AG04450 (cell line): ENCODE data around the gene PCYT1B. TPM values are rescaled to one million over a fixed set of nuclear protein-coding genes. Genes with fewer than 3 reads are reported as not detected.
"Not testable (repeated sequence)": the region's sequence is repeated elsewhere in the genome, so short reads cannot be mapped to it uniquely, and the experiment has no call there.

Experiments used
- CTCF ChIA-PET: fragments of 300-600, 350-600 bp; formaldehyde crosslinking; extraction: SDS; loops from one replicate; lab custom pipeline; 2022; ENCODE audit warnings: antibody characterized with exemption, inconsistent platforms; lab: Charles Lee
- POLR2A ChIA-PET: fragments of 350-600 bp; formaldehyde crosslinking; extraction: SDS; loops from one replicate; lab custom pipeline; 2021; ENCODE audit warnings: antibody characterized with exemption, inconsistent platforms; lab: Yijun Ruan, JAX
- DNase-seq: peaks from one replicate; pipeline ENCODE4 v3.0.0-alpha.2; 2011; ENCODE audit warnings: low read depth, low spot score
- H3K27ac ChIP-seq: one replicate; pipeline ENCODE4 v1.5.1; 2012; ENCODE audit warnings: low read depth, low read length, control low read depth
- H3K27me3 ChIP-seq: one replicate; pipeline ENCODE4 v1.6.0; 2012; ENCODE audit warnings: low read length; ENCODE audit not compliant: control insufficient read depth, insufficient read depth
- H3K4me3 ChIP-seq: 2 replicates; pipeline ENCODE4 v1.5.1; 2011; ENCODE audit warnings: mild to moderate bottlenecking, low read depth, low read length, control low read depth
- H3K9me3 ChIP-seq: 2 replicates; pipeline ENCODE4 v1.5.1; 2012; ENCODE audit warnings: low read length; ENCODE audit not compliant: control insufficient read depth, insufficient read depth
- polyA plus RNA-seq: library from polyadenylated mRNA; depleted of rRNA; stranded (reverse); fragments of >200 nt; gene quantifications from 2 replicates; pipeline ENCODE4 v1.2.3, GENCODE V29; 2011
- TF ChIP-seq, protein P1 (sequence below): IDR thresholded peaks from 2 replicates; pipeline ENCODE4 v1.5.1; 2011; ENCODE audit warnings: low read depth, low read length, control low read depth, inconsistent platforms

Gene PCYT1B
- polyA plus RNA-seq, 1 experiment = 0.10 TPM

DNA sequence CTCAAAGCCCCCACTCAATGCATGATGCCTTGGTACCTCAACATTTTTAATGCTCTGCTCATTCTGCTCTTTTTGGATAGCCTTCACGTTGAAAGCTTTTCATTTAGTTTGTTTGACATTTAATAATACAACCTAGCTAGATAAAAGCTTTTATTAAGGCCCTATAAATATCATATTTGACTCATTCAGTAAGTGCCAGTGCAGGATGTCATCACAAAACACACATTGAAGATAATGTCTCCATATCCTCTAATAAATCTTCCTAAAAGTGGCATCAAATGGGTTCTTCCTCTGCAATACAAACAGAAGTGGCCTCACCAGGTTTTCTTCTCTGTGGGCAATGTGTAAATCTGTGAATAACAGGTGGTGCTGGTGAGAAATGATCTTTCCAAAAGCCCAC is 12.0 kb upstream of the PCYT1B start:
- TF ChIP-seq, protein P1, sequence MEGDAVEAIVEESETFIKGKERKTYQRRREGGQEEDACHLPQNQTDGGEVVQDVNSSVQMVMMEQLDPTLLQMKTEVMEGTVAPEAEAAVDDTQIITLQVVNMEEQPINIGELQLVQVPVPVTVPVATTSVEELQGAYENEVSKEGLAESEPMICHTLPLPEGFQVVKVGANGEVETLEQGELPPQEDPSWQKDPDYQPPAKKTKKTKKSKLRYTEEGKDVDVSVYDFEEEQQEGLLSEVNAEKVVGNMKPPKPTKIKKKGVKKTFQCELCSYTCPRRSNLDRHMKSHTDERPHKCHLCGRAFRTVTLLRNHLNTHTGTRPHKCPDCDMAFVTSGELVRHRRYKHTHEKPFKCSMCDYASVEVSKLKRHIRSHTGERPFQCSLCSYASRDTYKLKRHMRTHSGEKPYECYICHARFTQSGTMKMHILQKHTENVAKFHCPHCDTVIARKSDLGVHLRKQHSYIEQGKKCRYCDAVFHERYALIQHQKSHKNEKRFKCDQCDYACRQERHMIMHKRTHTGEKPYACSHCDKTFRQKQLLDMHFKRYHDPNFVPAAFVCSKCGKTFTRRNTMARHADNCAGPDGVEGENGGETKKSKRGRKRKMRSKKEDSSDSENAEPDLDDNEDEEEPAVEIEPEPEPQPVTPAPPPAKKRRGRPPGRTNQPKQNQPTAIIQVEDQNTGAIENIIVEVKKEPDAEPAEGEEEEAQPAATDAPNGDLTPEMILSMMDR = no peak
- CTCF ChIA-PET = no interaction called here
- H3K27me3 ChIP-seq = no peaks in the 10 kb centered on the region
- DNase-seq = no peak
- POLR2A ChIA-PET = no interaction called here
- no peaks in the 10 kb centered on the region for H3K9me3 ChIP-seq
- H3K27ac ChIP-seq = no peak overlapping the region
- H3K4me3 ChIP-seq = no peak overlapping the region

DNA sequence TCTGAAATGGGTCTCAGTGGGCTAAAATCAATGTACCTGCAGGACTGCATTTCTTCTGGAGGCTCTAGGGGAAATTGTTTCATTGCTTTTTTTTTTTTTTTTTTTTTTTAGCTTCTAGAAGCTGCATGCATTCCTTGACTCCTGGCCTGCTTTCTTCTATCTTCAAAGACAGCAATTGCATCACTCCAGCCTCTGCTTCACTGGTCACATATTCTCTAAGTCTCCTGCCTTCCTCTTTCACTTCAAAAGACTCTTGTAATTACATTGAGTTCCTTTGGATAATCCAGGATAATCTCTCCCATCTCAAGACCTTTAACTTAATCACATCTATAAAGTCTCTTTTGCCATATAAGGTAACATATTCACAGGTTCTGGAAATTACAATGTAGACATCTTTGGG is 11.3 kb upstream of the PCYT1B start:
- TF ChIP-seq, protein P1 = no peak
- CTCF ChIA-PET = no interaction called here
- no peak for DNase-seq
- POLR2A ChIA-PET = no interaction called here
- H3K27ac ChIP-seq = no peak overlapping the region
- no peaks in the 10 kb centered on the region for H3K27me3 ChIP-seq
- no peaks in the 10 kb centered on the region for H3K9me3 ChIP-seq
- no peak overlapping the region for H3K4me3 ChIP-seq

GRCh38 chrX:24657671-24658386 is 10.7 kb upstream of the PCYT1B start:
- ChIA-PET CTCF (no interaction called here), POLR2A (no interaction called here)
- H3K4me3 ChIP-seq = no peak overlapping the region
- no peak overlapping the region for H3K27ac ChIP-seq
- H3K9me3 ChIP-seq = no peaks in the 10 kb centered on the region
- no peak for DNase-seq
- TF ChIP-seq, protein P1 = no peak
- H3K27me3 ChIP-seq = no peaks in the 10 kb centered on the region

DNA sequence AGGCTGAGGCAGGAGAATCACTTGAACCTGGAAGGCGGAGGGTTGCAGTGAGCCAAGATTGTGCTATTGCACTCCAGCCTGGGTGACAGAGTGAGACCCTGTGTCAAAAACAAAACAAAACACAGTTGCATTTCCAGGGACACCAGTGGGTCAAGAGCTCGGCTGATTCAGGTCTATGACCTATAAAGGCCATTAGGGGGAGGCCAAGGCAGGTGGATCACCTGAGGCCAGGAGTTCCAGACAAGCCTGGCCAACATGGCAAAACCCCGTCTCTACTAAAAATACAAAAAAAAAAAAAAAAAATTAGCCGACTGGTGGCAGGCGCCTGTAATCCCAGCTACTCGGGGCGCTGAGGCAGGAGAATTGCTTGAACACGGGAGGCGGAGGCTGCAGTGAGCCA is 8.5 kb upstream of the PCYT1B start:
- H3K27me3 ChIP-seq, H3K9me3 ChIP-seq, DNase-seq, H3K27ac ChIP-seq, H3K4me3 ChIP-seq, POLR2A ChIA-PET: not testable (repeated sequence)
- CTCF ChIA-PET = interaction anchor here (0.6 kb wide), 2 partner anchors 267 to 288 kb away, joined by 4 to 7 read pairs; no protein-coding TSS in a partner anchor

- Histone ChIP-seq H3K4me3 (no peak overlapping the region), H3K27me3 (no peaks in the 10 kb centered on the region), H3K27ac (no peak overlapping the region), H3K9me3 (no peaks in the 10 kb centered on the region)
- no peak for DNase-seq
- TF ChIP-seq, protein P1 = no peak
- CTCF ChIA-PET = no interaction called here
- POLR2A ChIA-PET = no interaction called here
These were observed 4.6 kb upstream of the PCYT1B start for GRCh38 chrX:24651783-24652182.
